K562 (cell line): ENCODE results near the gene SPATS2L. TPM values are rescaled to one million over a fixed set of nuclear protein-coding genes. Genes with fewer than 3 reads are reported as not detected.

Experiments used
- ATAC-seq: fragments of 200-7000 bp; cut with Tn5 transposase; 3 replicates; pipeline ENCODE4 v1.9.1; 2020; ENCODE audit warnings: moderate library complexity
- BruUV-seq: library from RNA; stranded (reverse); fragments of 400-500 nt; replicated peaks from 2 replicates; lab custom pipeline; 2021; lab: Mats Ljungman, UMichigan
- CTCF ChIA-PET: fragments of 300-600 bp; formaldehyde crosslinking; extraction: SDS; loops from one replicate; lab custom pipeline; 2021; ENCODE audit warnings: low intra/inter-chr PET ratio; lab: Yijun Ruan, JAX
- POLR2A ChIA-PET: fragments of 300-600, 350-650 bp; sonication (Branson Sonifier 250); formaldehyde crosslinking; extraction: SDS; loops from one replicate; lab custom pipeline; 2021; ENCODE audit warnings: antibody characterized with exemption, inconsistent platforms; lab: Yijun Ruan, JAX
- DNase-seq, 4 experiments: peaks; one replicate each; pipeline versions ENCODE4 v3.0.0 to v3.0.0-alpha.2; 2011 to 2018; ENCODE audit warnings: low spot score in 3 of 4, mixed read lengths in 3 of 4; ENCODE audit errors: extremely low read depth in 1 of 4
- FAIRE-seq: peaks from 2 replicates; lab custom pipeline; 2011; peaks lifted over from hg19 to GRCh38; lab: Jason Lieb, UNC
- H2AFZ ChIP-seq: 2 replicates; pipeline ENCODE4 v1.6.0; 2011; ENCODE audit warnings: low read depth, low read length, control low read depth, inconsistent platforms
- H3K27ac ChIP-seq: fragments of 200-600 bp; 3 replicates; pipeline ENCODE4 v1.8.0; 2011; ENCODE audit warnings: low read depth, mild to moderate bottlenecking, control low read depth, inconsistent platforms, low read length, moderate library complexity, mixed read lengths; ENCODE audit errors: extremely low read depth
- H3K27me3 ChIP-seq, 2 experiments: fragments of 300-600 bp in 1 of 2; 2 replicates in 1 of 2; 3 replicates in 1 of 2; pipeline versions ENCODE4 v1.6.0 to v1.8.0; 2011; ENCODE audit warnings: inconsistent platforms in 2 of 2, low read length in 2 of 2, mild to moderate bottlenecking in 1 of 2, mixed read lengths in 1 of 2, moderate library complexity in 1 of 2; ENCODE audit not compliant: control insufficient read depth in 2 of 2, insufficient read depth in 2 of 2
- H3K36me3 ChIP-seq: fragments of 300-600 bp; 3 replicates; pipeline ENCODE4 v1.8.0; 2011; ENCODE audit warnings: mild to moderate bottlenecking, low read length, inconsistent platforms; ENCODE audit not compliant: control insufficient read depth, insufficient read depth
- H3K4me1 ChIP-seq, 2 experiments: fragments of 200-600 bp in 1 of 2; replicated peaks in 1 of 2; 2 replicates in 1 of 2; 3 replicates in 1 of 2; pipeline versions ENCODE4 v1.5.1 to v1.8.0; 2011; ENCODE audit warnings: inconsistent platforms in 2 of 2, low read length in 2 of 2, mild to moderate bottlenecking in 1 of 2, mixed read lengths in 1 of 2, moderate library complexity in 1 of 2; ENCODE audit not compliant: control insufficient read depth in 2 of 2, insufficient read depth in 2 of 2
- H3K4me2 ChIP-seq: 2 replicates; pipeline ENCODE4 v1.6.1; 2011; ENCODE audit warnings: low read length, control low read depth, inconsistent platforms, mixed read lengths; ENCODE audit not compliant: insufficient read depth
- H3K4me3 ChIP-seq: fragments of 200-600 bp; sonication (generic), shearing (Covaris generic); 2 replicates; pipeline ENCODE4 v1.5.1; 2016; ENCODE audit warnings: control low read depth, inconsistent platforms
- H3K79me2 ChIP-seq: fragments of 200-600 bp; 3 replicates; pipeline ENCODE4 v1.8.0; 2011; ENCODE audit warnings: low read length, inconsistent platforms; ENCODE audit not compliant: control insufficient read depth, insufficient read depth
- H3K9ac ChIP-seq, 2 experiments: 2 replicates each; pipeline versions ENCODE4 v1.6.0 to v1.6.1; 2011; ENCODE audit warnings: low read depth in 2 of 2, low read length in 2 of 2, control low read depth in 1 of 2, inconsistent platforms in 1 of 2, mild to moderate bottlenecking in 1 of 2, mixed read lengths in 1 of 2; ENCODE audit not compliant: insufficient read depth in 1 of 2
- H3K9me1 ChIP-seq: one replicate; pipeline ENCODE4 v1.6.0; 2011; ENCODE audit warnings: inconsistent platforms, mild to moderate bottlenecking, low read length, moderate library complexity; ENCODE audit not compliant: control insufficient read depth, insufficient read depth
- H3K9me3 ChIP-seq: replicated peaks from 2 replicates; pipeline ENCODE4 v1.5.1; 2011; ENCODE audit warnings: low read depth, low read length, inconsistent platforms; ENCODE audit not compliant: control insufficient read depth, insufficient read depth
- H4K20me1 ChIP-seq: replicated peaks from 2 replicates; pipeline ENCODE4 v1.6.1; 2011; ENCODE audit warnings: low read length, inconsistent platforms, mixed read lengths; ENCODE audit not compliant: control insufficient read depth, insufficient read depth
- ATF4 ChIP-seq: fragments of 450-650 bp; formaldehyde crosslinking; IDR thresholded peaks from 2 replicates; pipeline ENCODE4 v1.4.0; 2022; ENCODE audit warnings: mild to moderate bottlenecking, moderate library complexity
- CEBPG ChIP-seq, 3 experiments: fragments of 200-800 bp in 1 of 3; sonication (Bioruptor generic) in 1 of 3; sonication (generic) in 1 of 3; formaldehyde crosslinking in 1 of 3; IDR thresholded peaks in 2 of 3; conservative IDR thresholded peaks in 1 of 3; 2 replicates each; pipeline versions ENCODE4 v1.6.1 to v1.8.0; 2016 to 2022; ENCODE audit warnings: missing compliant biosample characterization in 2 of 3, missing genetic modification characterization in 2 of 3, mild to moderate bottlenecking in 1 of 3, missing genetic modification reagents in 1 of 3
- FOXK1 ChIP-seq: sonication (generic); formaldehyde crosslinking; IDR thresholded peaks from 2 replicates; pipeline ENCODE4 v1.8.0; 2022; ENCODE audit warnings: missing genetic modification reagents, mild to moderate bottlenecking, borderline replicate concordance
- GATAD2B ChIP-seq: fragments of 450-650 bp; IDR thresholded peaks from 2 replicates; pipeline ENCODE4 v1.6.1; 2017; ENCODE audit warnings: mild to moderate bottlenecking, borderline replicate concordance
- HCFC1 ChIP-seq: IDR thresholded peaks from 2 replicates; pipeline ENCODE4 v1.6.1; 2012; ENCODE audit warnings: low read depth, low read length, improper control_type of control experiment
- MCM5 ChIP-seq: fragments of 450-650 bp; IDR thresholded peaks from 2 replicates; pipeline ENCODE4 v1.6.1; 2016; ENCODE audit warnings: low read depth
- RAD51 ChIP-seq: fragments of 450-650 bp; IDR thresholded peaks from 2 replicates; pipeline ENCODE4 v1.7.1; 2016; ENCODE audit warnings: low read depth, mild to moderate bottlenecking, borderline replicate concordance
- RBM14 ChIP-seq: fragments of 200-400 bp; formaldehyde crosslinking; IDR thresholded peaks from 2 replicates; pipeline ENCODE4 v1.6.1; 2018; ENCODE audit warnings: low read depth, mild to moderate bottlenecking, low read length, moderate library complexity, borderline replicate concordance; ENCODE audit not compliant: insufficient read depth
- SRSF3 ChIP-seq: fragments of 200-400 bp; formaldehyde crosslinking; IDR thresholded peaks from 2 replicates; pipeline ENCODE4 v1.6.1; 2016; ENCODE audit warnings: mild to moderate bottlenecking, low read length, moderate library complexity; ENCODE audit not compliant: insufficient read depth
- STAT6 ChIP-seq: sonication (generic); formaldehyde crosslinking; IDR thresholded peaks from 2 replicates; pipeline ENCODE4 v1.8.1; 2023; ENCODE audit warnings: mild to moderate bottlenecking, missing genetic modification reagents
- ZNF316 ChIP-seq: fragments of 450-650 bp; IDR thresholded peaks from 2 replicates; pipeline ENCODE4 v1.6.1; 2016
- ZNF57 ChIP-seq: fragments of 450-650 bp; formaldehyde crosslinking; IDR thresholded peaks from 2 replicates; pipeline ENCODE4 v1.4.0; 2020; ENCODE audit warnings: mild to moderate bottlenecking, moderate library complexity
- WGBS: fragments of 100-300 bp; shearing (Covaris generic); methylation state at CpG from one replicate; pipeline ENCODE4 v1.1.6; 2016; ENCODE audit warnings: low coverage, mixed read lengths; ENCODE audit not compliant: insufficient coverage; ENCODE audit errors: missing lambda C conversion rate; 5-methylcytosine and 5-hydroxymethylcytosine counted together
- in situ Hi-C: fragments of 300-500 bp; cut with MboI; formaldehyde crosslinking; loops from 4 replicates; pipeline ENCODE4 v1.15.0; 2018; ENCODE audit warnings: inconsistent platforms, mixed read lengths
- intact Hi-C: fragments of 100-400 bp; cut with micrococcal nuclease; formaldehyde crosslinking; loops from 2 replicates; pipeline ENCODE4 v1.14.2; 2022
- polyA plus RNA-seq, 8 experiments: library from polyadenylated mRNA; depleted of rRNA in 4 of 8; stranded (reverse) in 5 of 8; unstranded in 3 of 8; fragments of >200 nt; fragmentation: Nextera tagmentation in 2 of 8; fragmentation: Illumina TruSeq in 1 of 8; extraction: Ambion mirVana in 2 of 8; extraction: Trizol in 1 of 8; gene quantifications; 2 replicates each; pipeline versions ENCODE4 v1.2.1 to v1.2.3, GENCODE V29; 2011 to 2014; ENCODE audit warnings: inconsistent platforms in 1 of 8, missing spikeins in 1 of 8
- total RNA-seq, 7 experiments: library from RNA; depleted of rRNA in 6 of 7; stranded (reverse); fragments of >200 nt in 6 of 7; fragmentation: Illumina TruSeq in 2 of 7; extraction: Trizol in 2 of 7; gene quantifications; 2 replicates each; pipeline versions ENCODE4 v1.2.1 to v1.2.3, GENCODE V29; 2011 to 2021; ENCODE audit warnings: low replicate concordance in 1 of 7

The SPATS2L gene
- total and polyA plus RNA-seq, 9 of the 15 experiments (the other 6 are each of a cell fraction or from before 2014, with no cell fraction given): 11.3 to 41.5 (median 24.9) TPM

- BruUV-seq: no TSS peak
- H3K27me3 ChIP-seq: no peaks in the 10 kb centered on the region
- H3K36me3 ChIP-seq: no peaks in the 10 kb centered on the region
- no peak overlapping the region for H3K4me2 ChIP-seq
- WGBS: 0% methylated on average over 1 of the region's 1 CpG
- DNase-seq: no peak
- no peak overlapping the region for H3K4me3 ChIP-seq
- intact Hi-C loops: no loop called here
- no peaks in the 10 kb centered on the region for H3K9me3 ChIP-seq
- no peak overlapping the region for H3K9ac ChIP-seq
- no peaks in the 10 kb centered on the region for H3K4me1 ChIP-seq
- H3K79me2 ChIP-seq: no peaks in the 10 kb centered on the region
- CTCF ChIA-PET: no interaction called here
- in situ Hi-C loops: no loop called here
- no peak for ATAC-seq
- FAIRE-seq: no peak
- H3K27ac ChIP-seq: no peak overlapping the region
- no peaks in the 10 kb centered on the region for H4K20me1 ChIP-seq
- TF ChIP-seq RBM14 (no peak), SRSF3 (no peak), MCM5 (no peak), ZNF316 (no peak), FOXK1 (CRISPR knock-in tag) (no peak), CEBPG (CRISPR knock-in tag; IDR thresholded peaks at IDR 0.05) (no peak), CEBPG (tag; conservative IDR thresholded peaks at IDR 0.05 in 1 of 2, IDR thresholded peaks at IDR 0.05 in 1 of 2) (no peak), GATAD2B (no peak), HCFC1 (no peak), RAD51 (no peak), ZNF57 (CRISPR knock-in tag) (no peak), ATF4 (CRISPR knock-in tag) (no peak), STAT6 (CRISPR knock-in tag) (no peak)
- H3K9me1 ChIP-seq: no peaks in the 10 kb centered on the region
- H2AFZ ChIP-seq: no peak overlapping the region
- POLR2A ChIA-PET: interaction anchor here (0.6 kb wide), 1 partner anchor 340 kb away, joined by 3 read pairs; no protein-coding TSS in a partner anchor
These were observed 132.4 kb downstream of the SPATS2L start for GRCh38 chr2:200438846-200439245.
